Astrocyte of the cerebellum (primary cell): ENCODE measurements around the gene CELF6.

Experiments
- DNase-seq: peaks from one replicate; pipeline ENCODE4 v3.0.0-alpha.2; 2011; ENCODE audit warnings: low read depth
- H3K4me3 ChIP-seq: 2 replicates; pipeline ENCODE4 v1.5.1; 2011; ENCODE audit warnings: mild to moderate bottlenecking, low read depth, low read length, moderate library complexity
- CTCF ChIP-seq: IDR thresholded peaks from 2 replicates; pipeline ENCODE4 v1.5.1; 2012; ENCODE audit warnings: low read length, low read depth, moderate library complexity, mild to moderate bottlenecking; ENCODE audit errors: missing control alignments
- in situ Hi-C: cut with HindIII; loops from 2 replicates; pipeline ENCODE4 v1.10.0; 2017; ENCODE audit warnings: low sequenced_read_pairs

CELF6 gene

DNA sequence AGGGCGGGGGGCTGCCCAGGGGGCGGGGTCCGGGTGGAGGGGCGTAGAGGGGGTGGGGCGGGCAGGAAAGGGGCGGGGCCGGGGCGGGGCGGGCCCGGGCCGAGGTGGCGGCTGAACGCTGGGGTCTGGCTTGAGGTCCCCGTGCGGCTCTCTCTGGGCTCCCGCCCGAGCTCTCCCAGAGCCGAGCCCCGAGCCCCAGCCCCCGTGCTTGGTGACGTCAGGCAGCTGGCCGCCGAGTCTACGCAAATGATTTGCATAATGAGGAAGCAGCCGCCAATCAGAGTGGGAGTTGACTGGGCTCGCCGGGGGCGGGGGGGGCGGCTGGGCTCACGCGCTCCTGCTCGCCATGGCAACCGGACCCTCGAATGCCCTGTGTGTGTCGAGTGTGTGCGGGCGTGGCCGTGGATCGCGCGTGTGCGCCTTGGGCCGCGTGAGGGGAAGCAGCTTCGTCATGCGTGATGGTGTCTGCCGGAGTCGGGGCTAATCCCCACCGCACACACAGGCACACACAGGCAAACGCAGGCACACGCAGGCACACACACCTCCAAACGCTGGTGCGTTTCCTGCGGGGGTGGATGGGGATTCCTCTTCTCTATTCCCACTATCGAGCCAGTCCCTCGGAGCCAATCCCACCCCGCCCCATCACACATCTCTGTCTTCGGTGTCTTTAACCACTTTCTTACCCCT, at the start of gene CELF6:
TSS of gene CELF6 (minus strand) at position 173 of the 687 bp plus-strand sequence. CDS start 283 bp downstream, outside the sequence.
- H3K4me3 ChIP-seq: peak within 1 kb of the TSS; percentile 47
- peak; percentile 28 for DNase-seq
- in situ Hi-C loops: no loop called here
- no peak for TF ChIP-seq CTCF

DNA sequence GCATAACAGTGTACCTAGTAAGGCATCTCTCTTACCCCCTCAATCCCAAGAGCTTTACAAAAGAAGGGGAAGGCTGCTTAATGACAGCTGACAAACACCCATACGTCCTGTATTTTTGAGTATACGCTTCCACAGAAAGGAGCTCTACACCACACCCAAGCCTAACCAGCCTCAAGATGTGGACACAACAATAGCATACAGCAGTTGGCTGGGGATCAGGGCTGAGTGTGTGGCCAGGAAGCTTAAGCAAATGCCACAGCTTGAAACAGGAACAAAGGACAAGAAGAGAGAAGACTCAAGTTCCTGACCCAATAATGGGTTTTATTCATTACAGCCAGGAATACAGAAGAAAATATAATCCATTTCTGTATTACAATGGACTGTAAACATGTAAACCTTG, 48.9 kb upstream of the CELF6 start:
- H3K4me3 ChIP-seq: no peak overlapping the region
- no peak for TF ChIP-seq CTCF
- in situ Hi-C loops: no loop called here
- no peak for DNase-seq

GRCh38 chr15:72368325-72368724, 48.4 kb upstream of the CELF6 start:
- no peak overlapping the region for H3K4me3 ChIP-seq
- TF ChIP-seq CTCF: no peak
- no peak for DNase-seq
- in situ Hi-C loops: no loop called here

DNA sequence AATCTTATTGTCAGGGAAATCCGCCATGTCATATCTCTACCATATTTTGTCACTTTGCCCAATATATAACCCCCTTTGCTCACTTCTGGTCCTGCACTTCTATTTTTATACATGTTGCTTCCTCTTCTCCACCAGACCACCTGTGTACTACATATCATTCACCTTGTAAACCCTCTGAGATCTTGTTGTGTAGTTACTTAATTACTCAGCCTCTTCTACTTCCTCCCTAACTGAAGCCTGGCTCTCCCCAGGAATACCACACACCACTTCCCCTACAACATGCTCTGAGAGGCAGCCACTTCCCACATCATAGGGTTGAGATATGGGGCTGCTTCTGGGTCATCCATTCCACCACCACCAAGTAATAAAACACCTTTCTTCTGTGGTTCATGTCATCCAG, 45.9 kb upstream of the CELF6 start:
- in situ Hi-C loops: no loop called here
- no peak overlapping the region for H3K4me3 ChIP-seq
- TF ChIP-seq CTCF: no peak
- no peak for DNase-seq

DNA sequence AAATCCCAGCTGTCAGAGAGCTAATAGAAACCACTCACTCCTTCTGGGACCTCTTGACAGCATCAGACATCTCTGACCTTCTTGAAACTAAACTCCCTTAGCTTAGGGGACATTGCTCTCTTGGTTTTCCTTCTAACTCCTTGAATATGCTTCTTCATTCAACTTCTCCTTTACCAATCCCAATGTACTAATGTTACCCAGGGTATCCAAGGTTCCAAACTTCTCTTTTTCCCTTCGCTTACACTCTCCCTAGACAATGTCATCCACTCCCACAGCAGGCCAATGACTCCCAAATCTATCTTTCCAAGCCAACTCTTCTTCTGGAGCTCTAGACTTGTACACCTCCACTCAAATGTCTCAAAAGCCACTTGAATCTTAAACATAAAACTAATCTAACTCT, 41.2 kb upstream of the CELF6 start:
- in situ Hi-C loops: no loop called here
- H3K4me3 ChIP-seq: no peak overlapping the region
- TF ChIP-seq CTCF: no peak
- DNase-seq: no peak

GRCh38 chr15:72358650-72359171, 38.8 kb upstream of the CELF6 start:
- no peak for DNase-seq
- in situ Hi-C loops: no loop called here
- no peak for TF ChIP-seq CTCF
- no peak overlapping the region for H3K4me3 ChIP-seq
